GM21786 (cell line): ENCODE results near the gene MPO.

Source experiments
- ATAC-seq: cut with Tn5 transposase; IDR thresholded peaks from one replicate; pipeline ENCODE4 v1.9.1; 2021; ENCODE audit not compliant: unreplicated experiment

Gene MPO

GRCh38 chr17:58281511-58282011 lies 826 bp upstream of the MPO start:
- ATAC-seq = no peak

- no peak for ATAC-seq
Measured at GRCh38 chr17:58279736-58280479, 827 bp downstream of the MPO start.

GRCh38 chr17:58279016-58279711 lies 1.6 kb downstream of the MPO start:
- no peak for ATAC-seq

- no peak for ATAC-seq
Measured at GRCh38 chr17:58278661-58279015, 2.1 kb downstream of the MPO start.

- ATAC-seq = no peak
Measured at GRCh38 chr17:58277802-58278595, 2.7 kb downstream of the MPO start.

- no peak for ATAC-seq
Measured at GRCh38 chr17:58277107-58277801, 3.5 kb downstream of the MPO start.

GRCh38 chr17:58276423-58276822 lies 4.3 kb downstream of the MPO start:
- no peak for ATAC-seq

GRCh38 chr17:58275417-58275816 lies 5.3 kb downstream of the MPO start:
- ATAC-seq = no peak

- no peak for ATAC-seq
Measured at GRCh38 chr17:58273453-58274104, 7.2 kb downstream of the MPO start.

GRCh38 chr17:58272367-58273280 lies 8.1 kb downstream of the MPO start:
- ATAC-seq = no peak

- no peak for ATAC-seq
Measured at GRCh38 chr17:58271216-58271931, 9.4 kb downstream of the MPO start.

- ATAC-seq = no peak
Measured at GRCh38 chr17:58270476-58271215, 10.1 kb downstream of the MPO start.

GRCh38 chr17:58269557-58270291 lies 11.0 kb downstream of the MPO start:
- ATAC-seq = no peak

- no peak for ATAC-seq
Measured at GRCh38 chr17:58268774-58269556, 11.8 kb downstream of the MPO start.

GRCh38 chr17:58268326-58268725 lies 12.4 kb downstream of the MPO start:
- ATAC-seq = no peak
